Fibroblast of lung (primary cell): ENCODE results near the gene TRAPPC14.

Source experiments
- EZH2 ChIP-seq: IDR thresholded peaks from 2 replicates; pipeline ENCODE4 v1.5.1; 2012; ENCODE audit warnings: low read length, control low read depth, mild to moderate bottlenecking; ENCODE audit errors: missing control alignments
- TF ChIP-seq, protein P1 (sequence below), 2 donors: IDR thresholded peaks in 1 of 2; conservative IDR thresholded peaks in 1 of 2; 1 replicate in 1 of 2; 2 replicates in 1 of 2; pipeline ENCODE4 v1.5.1; 2011 to 2012; ENCODE audit warnings: low read length in 2 of 2, control low read depth in 1 of 2, inconsistent platforms in 1 of 2, low read depth in 1 of 2, mild to moderate bottlenecking in 1 of 2

DNA sequence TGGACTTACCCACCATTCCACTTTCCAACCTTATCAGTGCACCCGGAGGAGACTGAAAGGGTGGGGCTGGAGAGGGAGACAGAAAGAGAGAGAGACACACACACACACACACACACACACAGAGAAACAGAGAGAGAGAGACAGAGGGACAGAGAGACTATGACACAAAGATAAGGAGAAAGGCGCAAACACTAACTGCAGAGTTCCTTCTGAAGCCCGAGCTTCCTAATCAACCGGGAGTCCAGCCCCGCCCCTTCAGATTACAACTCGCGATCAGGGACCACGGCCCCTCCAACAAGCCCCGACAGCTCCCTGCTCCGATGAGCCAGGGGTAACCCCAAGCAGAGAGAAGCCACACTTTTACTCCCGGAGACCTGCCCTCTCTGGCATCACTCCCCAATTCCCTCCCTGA lies 9.4 kb upstream of the TRAPPC14 start:
- TF ChIP-seq, protein P1, sequence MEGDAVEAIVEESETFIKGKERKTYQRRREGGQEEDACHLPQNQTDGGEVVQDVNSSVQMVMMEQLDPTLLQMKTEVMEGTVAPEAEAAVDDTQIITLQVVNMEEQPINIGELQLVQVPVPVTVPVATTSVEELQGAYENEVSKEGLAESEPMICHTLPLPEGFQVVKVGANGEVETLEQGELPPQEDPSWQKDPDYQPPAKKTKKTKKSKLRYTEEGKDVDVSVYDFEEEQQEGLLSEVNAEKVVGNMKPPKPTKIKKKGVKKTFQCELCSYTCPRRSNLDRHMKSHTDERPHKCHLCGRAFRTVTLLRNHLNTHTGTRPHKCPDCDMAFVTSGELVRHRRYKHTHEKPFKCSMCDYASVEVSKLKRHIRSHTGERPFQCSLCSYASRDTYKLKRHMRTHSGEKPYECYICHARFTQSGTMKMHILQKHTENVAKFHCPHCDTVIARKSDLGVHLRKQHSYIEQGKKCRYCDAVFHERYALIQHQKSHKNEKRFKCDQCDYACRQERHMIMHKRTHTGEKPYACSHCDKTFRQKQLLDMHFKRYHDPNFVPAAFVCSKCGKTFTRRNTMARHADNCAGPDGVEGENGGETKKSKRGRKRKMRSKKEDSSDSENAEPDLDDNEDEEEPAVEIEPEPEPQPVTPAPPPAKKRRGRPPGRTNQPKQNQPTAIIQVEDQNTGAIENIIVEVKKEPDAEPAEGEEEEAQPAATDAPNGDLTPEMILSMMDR (conservative IDR thresholded peaks at IDR 0.05 in 1 of 2, IDR thresholded peaks at IDR 0.05 in 1 of 2; ENCODE audit: low read depth in 1 of 2, low read length in 2 of 2): no peak
- TF ChIP-seq EZH2: no peak
